Keratinocyte (primary cell): Measurements from ENCODE around the gene EFEMP1.

Source experiments
- CTCF ChIP-seq, 3 experiments: IDR thresholded peaks in 1 of 3; conservative IDR thresholded peaks in 1 of 3; optimal IDR thresholded peaks in 1 of 3; 2 replicates in 2 of 3; 3 replicates in 1 of 3; pipeline versions ENCODE3 to v1.5.1; 2011; ENCODE audit warnings: low read length in 3 of 3, mild to moderate bottlenecking in 3 of 3, moderate library complexity in 2 of 3, control low read depth in 1 of 3, inconsistent platforms in 1 of 3; ENCODE audit not compliant: insufficient read depth in 2 of 3; ENCODE audit errors: extremely low read depth in 1 of 3
- EZH2 ChIP-seq: IDR thresholded peaks from one replicate; pipeline ENCODE4 v1.6.1; 2012; ENCODE audit warnings: inconsistent platforms, mild to moderate bottlenecking, low read length, moderate library complexity

GRCh38 chr2:55862673-55863390 is 60.8 kb downstream of the EFEMP1 start:
- TF ChIP-seq CTCF (optimal IDR thresholded peaks at IDR 0.05 in 1 of 3, IDR thresholded peaks at IDR 0.05 in 1 of 3, conservative IDR thresholded peaks at IDR 0.05 in 1 of 3; ENCODE audit: extremely low read depth in 1 of 3, insufficient read depth in 2 of 3, low read length in 3 of 3) (no peak), EZH2 (no peak)
